GM23338 (cell line): ENCODE results near the gene RPTOR. TPM values are rescaled to one million over a fixed set of nuclear protein-coding genes. Genes with fewer than 3 reads are reported as not detected.

Experiments used
- ATAC-seq: fragments of 200-7000 bp; cut with Tn5 transposase; 3 replicates; pipeline ENCODE4 v1.9.1; 2020
- DNase-seq: peaks from one replicate; pipeline ENCODE4 v3.0.0-alpha.2; 2015; ENCODE audit warnings: low spot score
- H2AFZ ChIP-seq: fragments of 200-600 bp; sonication (generic); 2 replicates; pipeline ENCODE4 v1.8.0; 2016; ENCODE audit warnings: antibody characterized with exemption, mild to moderate bottlenecking, moderate library complexity
- H3F3A ChIP-seq: fragments of 200-600 bp; sonication (generic); replicated peaks from 2 replicates; pipeline ENCODE4 v1.8.0; 2017; ENCODE audit warnings: antibody characterized with exemption, mixed run types, low read depth
- H3K27ac ChIP-seq: fragments of 200-600 bp; sonication (generic); 2 replicates; pipeline ENCODE4 v1.6.1; 2016; ENCODE audit warnings: low read depth
- H3K27me3 ChIP-seq: fragments of 200-600 bp; sonication (generic); 2 replicates; pipeline ENCODE4 v1.8.0; 2016; ENCODE audit warnings: mild to moderate bottlenecking, mixed run types, moderate library complexity; ENCODE audit not compliant: insufficient read depth
- H3K36me3 ChIP-seq: fragments of 200-600 bp; sonication (generic); 2 replicates; pipeline ENCODE4 v1.8.0; 2016; ENCODE audit warnings: mild to moderate bottlenecking; ENCODE audit not compliant: insufficient read depth
- H3K4me1 ChIP-seq: fragments of 200-600 bp; sonication (generic); 2 replicates; pipeline ENCODE4 v1.8.0; 2016; ENCODE audit warnings: mild to moderate bottlenecking, moderate library complexity; ENCODE audit not compliant: insufficient read depth
- H3K4me2 ChIP-seq: fragments of 200-600 bp; sonication (generic); 2 replicates; pipeline ENCODE4 v1.7.1; 2017; ENCODE audit warnings: mixed run types
- H3K4me3 ChIP-seq: fragments of 200-600 bp; sonication (generic); 2 replicates; pipeline ENCODE4 v1.6.1; 2016; ENCODE audit warnings: mixed run types
- H3K79me2 ChIP-seq: fragments of 200-600 bp; sonication (generic); replicated peaks from 2 replicates; pipeline ENCODE4 v1.8.0; 2017; ENCODE audit warnings: mild to moderate bottlenecking; ENCODE audit not compliant: insufficient read depth
- H3K9me2 ChIP-seq: fragments of 200-600 bp; sonication (generic); 2 replicates; pipeline ENCODE4 v1.8.0; 2017; ENCODE audit not compliant: insufficient read depth
- H4K20me1 ChIP-seq: fragments of 200-600 bp; sonication (generic); replicated peaks from 2 replicates; pipeline ENCODE4 v1.8.0; 2017; ENCODE audit warnings: mild to moderate bottlenecking; ENCODE audit not compliant: insufficient read depth
- H3K27ac Mint-ChIP-seq: 2 replicates; pipeline ENCODE4 v1.8.0; 2020; ENCODE audit warnings: inconsistent platforms, mild to moderate bottlenecking, moderate library complexity, mixed read lengths
- H3K27me3 Mint-ChIP-seq: 3 replicates; pipeline ENCODE4 v1.8.0; 2022; ENCODE audit warnings: low read depth, mild to moderate bottlenecking, moderate library complexity, mixed read lengths, inconsistent platforms; ENCODE audit not compliant: insufficient read depth, poor library complexity
- H3K36me3 Mint-ChIP-seq: 3 replicates; pipeline ENCODE4 v1.8.0; 2021; ENCODE audit warnings: low read depth, mild to moderate bottlenecking, inconsistent platforms, moderate library complexity, mixed read lengths
- H3K4me1 Mint-ChIP-seq: 3 replicates; pipeline ENCODE4 v1.8.0; 2020; ENCODE audit warnings: mild to moderate bottlenecking, inconsistent platforms, mixed read lengths
- H3K4me3 Mint-ChIP-seq: 3 replicates; pipeline ENCODE4 v1.8.0; 2021; ENCODE audit warnings: moderate library complexity, mild to moderate bottlenecking, inconsistent platforms, mixed read lengths
- H3K9me3 Mint-ChIP-seq: 3 replicates; pipeline ENCODE4 v1.8.0; 2020; ENCODE audit warnings: moderate library complexity, mild to moderate bottlenecking, inconsistent platforms, mixed read lengths
- EZH2 ChIP-seq: fragments of 200-600 bp; sonication (generic); IDR thresholded peaks from one replicate; pipeline ENCODE4 v1.8.0; 2017; ENCODE audit warnings: antibody characterized with exemption, mild to moderate bottlenecking, low read depth; ENCODE audit not compliant: unreplicated experiment
- EZH2phosphoT487 ChIP-seq: fragments of 200-600 bp; sonication (generic); IDR thresholded peaks from one replicate; pipeline ENCODE4 v1.8.1; 2018; ENCODE audit warnings: antibody characterized with exemption; ENCODE audit not compliant: unreplicated experiment
- NANOG ChIP-seq: IDR thresholded peaks from 2 replicates; pipeline ENCODE4 v1.6.1; 2016; ENCODE audit warnings: antibody characterized with exemption, borderline replicate concordance
- ZNF331 ChIP-seq: fragments of 250-450 bp; sonication (Bioruptor Pico); IDR thresholded peaks from 2 replicates; pipeline ENCODE4 v1.5.0; 2020; ENCODE audit warnings: low read depth, mild to moderate bottlenecking, moderate library complexity
- polyA plus RNA-seq: library from polyadenylated mRNA; unstranded; fragments of >200 nt; fragmentation: Nextera tagmentation; extraction: Ambion mirVana; gene quantifications from 2 replicates; pipeline ENCODE4 v1.2.1, GENCODE V29; 2016
- total RNA-seq: library from RNA; depleted of rRNA; stranded (reverse); fragments of >200 nt; shearing (Covaris generic); gene quantifications from 2 replicates; pipeline ENCODE4 v1.2.3, GENCODE V29; 2014
- TF ChIP-seq, protein P1 (sequence below): fragments of 250-450 bp; sonication (Bioruptor Pico); IDR thresholded peaks from 2 replicates; pipeline ENCODE4 v1.5.0; 2020; ENCODE audit warnings: mild to moderate bottlenecking, moderate library complexity
- TF ChIP-seq, protein P2 (sequence below): IDR thresholded peaks from 2 replicates; pipeline ENCODE4 v1.6.1; 2016; ENCODE audit warnings: antibody characterized with exemption

RPTOR gene
- total and polyA plus RNA-seq, 2 experiments from 2014 or later, result 9.5 to 38.0 TPM

DNA sequence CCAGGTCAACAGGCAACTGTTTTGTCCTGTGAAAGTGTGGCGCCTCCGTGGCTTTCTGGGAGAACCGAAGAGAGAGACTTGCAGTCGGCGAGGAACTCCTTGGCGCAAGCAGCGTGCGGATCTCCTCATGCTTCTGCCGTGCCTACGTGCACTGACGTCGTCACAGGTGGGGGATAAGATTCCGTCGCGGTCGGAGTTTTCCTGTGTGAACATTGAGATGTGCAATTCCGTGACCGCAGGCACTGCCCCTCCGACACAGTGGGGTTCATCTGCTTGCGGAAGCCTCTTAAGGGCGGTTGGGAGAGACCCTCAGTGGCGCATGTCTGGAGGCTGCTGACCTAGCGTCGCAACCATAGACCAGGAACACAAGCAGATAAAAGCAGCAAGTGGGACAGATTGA, 234.7 kb downstream of the RPTOR start (continued):
- TF ChIP-seq, protein P1, sequence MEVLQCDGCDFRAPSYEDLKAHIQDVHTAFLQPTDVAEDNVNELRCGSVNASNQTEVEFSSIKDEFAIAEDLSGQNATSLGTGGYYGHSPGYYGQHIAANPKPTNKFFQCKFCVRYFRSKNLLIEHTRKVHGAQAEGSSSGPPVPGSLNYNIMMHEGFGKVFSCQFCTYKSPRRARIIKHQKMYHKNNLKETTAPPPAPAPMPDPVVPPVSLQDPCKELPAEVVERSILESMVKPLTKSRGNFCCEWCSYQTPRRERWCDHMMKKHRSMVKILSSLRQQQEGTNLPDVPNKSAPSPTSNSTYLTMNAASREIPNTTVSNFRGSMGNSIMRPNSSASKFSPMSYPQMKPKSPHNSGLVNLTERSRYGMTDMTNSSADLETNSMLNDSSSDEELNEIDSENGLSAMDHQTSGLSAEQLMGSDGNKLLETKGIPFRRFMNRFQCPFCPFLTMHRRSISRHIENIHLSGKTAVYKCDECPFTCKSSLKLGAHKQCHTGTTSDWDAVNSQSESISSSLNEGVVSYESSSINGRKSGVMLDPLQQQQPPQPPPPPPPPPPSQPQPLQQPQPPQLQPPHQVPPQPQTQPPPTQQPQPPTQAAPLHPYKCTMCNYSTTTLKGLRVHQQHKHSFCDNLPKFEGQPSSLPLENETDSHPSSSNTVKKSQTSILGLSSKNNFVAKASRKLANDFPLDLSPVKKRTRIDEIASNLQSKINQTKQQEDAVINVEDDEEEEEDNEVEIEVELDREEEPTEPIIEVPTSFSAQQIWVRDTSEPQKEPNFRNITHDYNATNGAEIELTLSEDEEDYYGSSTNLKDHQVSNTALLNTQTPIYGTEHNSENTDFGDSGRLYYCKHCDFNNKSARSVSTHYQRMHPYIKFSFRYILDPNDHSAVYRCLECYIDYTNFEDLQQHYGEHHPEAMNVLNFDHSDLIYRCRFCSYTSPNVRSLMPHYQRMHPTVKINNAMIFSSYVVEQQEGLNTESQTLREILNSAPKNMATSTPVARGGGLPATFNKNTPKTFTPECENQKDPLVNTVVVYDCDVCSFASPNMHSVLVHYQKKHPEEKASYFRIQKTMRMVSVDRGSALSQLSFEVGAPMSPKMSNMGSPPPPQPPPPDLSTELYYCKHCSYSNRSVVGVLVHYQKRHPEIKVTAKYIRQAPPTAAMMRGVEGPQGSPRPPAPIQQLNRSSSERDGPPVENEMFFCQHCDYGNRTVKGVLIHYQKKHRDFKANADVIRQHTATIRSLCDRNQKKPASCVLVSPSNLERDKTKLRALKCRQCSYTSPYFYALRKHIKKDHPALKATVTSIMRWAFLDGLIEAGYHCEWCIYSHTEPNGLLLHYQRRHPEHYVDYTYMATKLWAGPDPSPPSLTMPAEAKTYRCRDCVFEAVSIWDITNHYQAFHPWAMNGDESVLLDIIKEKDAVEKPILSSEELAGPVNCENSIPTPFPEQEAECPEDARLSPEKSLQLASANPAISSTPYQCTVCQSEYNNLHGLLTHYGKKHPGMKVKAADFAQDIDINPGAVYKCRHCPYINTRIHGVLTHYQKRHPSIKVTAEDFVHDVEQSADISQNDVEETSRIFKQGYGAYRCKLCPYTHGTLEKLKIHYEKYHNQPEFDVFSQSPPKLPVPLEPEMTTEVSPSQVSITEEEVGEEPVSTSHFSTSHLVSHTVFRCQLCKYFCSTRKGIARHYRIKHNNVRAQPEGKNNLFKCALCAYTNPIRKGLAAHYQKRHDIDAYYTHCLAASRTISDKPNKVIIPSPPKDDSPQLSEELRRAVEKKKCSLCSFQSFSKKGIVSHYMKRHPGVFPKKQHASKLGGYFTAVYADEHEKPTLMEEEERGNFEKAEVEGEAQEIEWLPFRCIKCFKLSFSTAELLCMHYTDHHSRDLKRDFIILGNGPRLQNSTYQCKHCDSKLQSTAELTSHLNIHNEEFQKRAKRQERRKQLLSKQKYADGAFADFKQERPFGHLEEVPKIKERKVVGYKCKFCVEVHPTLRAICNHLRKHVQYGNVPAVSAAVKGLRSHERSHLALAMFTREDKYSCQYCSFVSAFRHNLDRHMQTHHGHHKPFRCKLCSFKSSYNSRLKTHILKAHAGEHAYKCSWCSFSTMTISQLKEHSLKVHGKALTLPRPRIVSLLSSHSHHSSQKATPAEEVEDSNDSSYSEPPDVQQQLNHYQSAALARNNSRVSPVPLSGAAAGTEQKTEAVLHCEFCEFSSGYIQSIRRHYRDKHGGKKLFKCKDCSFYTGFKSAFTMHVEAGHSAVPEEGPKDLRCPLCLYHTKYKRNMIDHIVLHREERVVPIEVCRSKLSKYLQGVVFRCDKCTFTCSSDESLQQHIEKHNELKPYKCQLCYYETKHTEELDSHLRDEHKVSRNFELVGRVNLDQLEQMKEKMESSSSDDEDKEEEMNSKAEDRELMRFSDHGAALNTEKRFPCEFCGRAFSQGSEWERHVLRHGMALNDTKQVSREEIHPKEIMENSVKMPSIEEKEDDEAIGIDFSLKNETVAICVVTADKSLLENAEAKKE, result no peak

DNA sequence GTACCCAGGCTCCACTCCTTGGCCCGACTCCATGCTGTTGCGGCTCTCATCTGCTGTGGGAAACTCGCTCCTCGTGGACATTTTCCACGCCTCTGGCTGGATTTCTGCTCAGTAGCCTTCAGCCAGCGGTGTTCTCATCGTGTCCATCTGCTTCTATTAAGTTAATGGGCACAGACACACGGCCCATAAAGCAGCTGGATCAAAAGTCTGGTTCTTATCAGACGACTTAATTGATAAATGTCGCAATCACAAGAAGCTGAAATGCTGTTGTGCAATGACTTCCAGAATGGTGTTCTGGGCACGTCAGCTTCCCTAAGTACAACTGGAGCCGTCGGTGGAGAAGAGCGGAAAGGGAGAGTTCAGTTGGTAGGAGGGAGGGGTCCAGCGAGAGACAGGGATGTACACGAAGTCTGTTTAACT, 235.3 kb downstream of the RPTOR start:
- H3K9me2 ChIP-seq, result no peaks in the 10 kb centered on the region
- peaks cover 36% of the 10 kb centered on the region for H3K4me1 Mint-ChIP-seq
- peaks cover 3% of the 10 kb centered on the region; the same call in 1 of the 2 replicates for H3K79me2 ChIP-seq
- no peak overlapping the region for H3K4me3 Mint-ChIP-seq
- H2AFZ ChIP-seq, result no peak overlapping the region
- no peak for TF ChIP-seq EZH2
- no peak for TF ChIP-seq ZNF331
- TF ChIP-seq NANOG, result no peak
- TF ChIP-seq, protein P2, sequence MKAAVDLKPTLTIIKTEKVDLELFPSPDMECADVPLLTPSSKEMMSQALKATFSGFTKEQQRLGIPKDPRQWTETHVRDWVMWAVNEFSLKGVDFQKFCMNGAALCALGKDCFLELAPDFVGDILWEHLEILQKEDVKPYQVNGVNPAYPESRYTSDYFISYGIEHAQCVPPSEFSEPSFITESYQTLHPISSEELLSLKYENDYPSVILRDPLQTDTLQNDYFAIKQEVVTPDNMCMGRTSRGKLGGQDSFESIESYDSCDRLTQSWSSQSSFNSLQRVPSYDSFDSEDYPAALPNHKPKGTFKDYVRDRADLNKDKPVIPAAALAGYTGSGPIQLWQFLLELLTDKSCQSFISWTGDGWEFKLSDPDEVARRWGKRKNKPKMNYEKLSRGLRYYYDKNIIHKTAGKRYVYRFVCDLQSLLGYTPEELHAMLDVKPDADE, result no peak
- TF ChIP-seq EZH2phosphoT487, result no peak
- TF ChIP-seq, protein P1, result no peak
- no peak overlapping the region for H3K4me2 ChIP-seq
- 0 out of 2 replicates have a peak, but pooled peaks cover 10% of the 10 kb centered on the region for H3K4me1 ChIP-seq
- H3K36me3 Mint-ChIP-seq, result peaks cover 5% of the 10 kb centered on the region; the same call in 2 of the 3 replicates
- H3K4me3 ChIP-seq, result no peak overlapping the region
- H3K36me3 ChIP-seq, result no peaks in the 10 kb centered on the region
- DNase-seq (no peak), ATAC-seq (no peak)
- H3K9me3 Mint-ChIP-seq, result no peaks in the 10 kb centered on the region
- no peak overlapping the region for H3K27ac Mint-ChIP-seq
- H3K27me3 ChIP-seq, result no peaks in the 10 kb centered on the region
- H3K27ac ChIP-seq, result no peak overlapping the region
- no peaks in the 10 kb centered on the region for H3F3A ChIP-seq
- H3K27me3 Mint-ChIP-seq, result peaks cover 8% of the 10 kb centered on the region
- peaks cover 6% of the 10 kb centered on the region; the same call in 1 of the 2 replicates for H4K20me1 ChIP-seq
